KMS-11 (cell line): Measurements from ENCODE around the gene ADGRF4.

ENCODE experiments used
- H2AFZ ChIP-seq: fragments of 200-600 bp; sonication (generic); 2 replicates; pipeline ENCODE4 v1.6.1; 2016; ENCODE audit warnings: antibody characterized with exemption, mixed run types, low read depth
- H3K27ac ChIP-seq: fragments of 200-600 bp; sonication (generic); 2 replicates; pipeline ENCODE4 v1.6.1; 2016; ENCODE audit warnings: mild to moderate bottlenecking, mixed run types
- H3K27me3 ChIP-seq: fragments of 200-600 bp; sonication (generic); 2 replicates; pipeline ENCODE4 v1.6.1; 2017; ENCODE audit warnings: mild to moderate bottlenecking, low read depth, mixed run types, moderate library complexity; ENCODE audit not compliant: insufficient read depth
- H3K36me3 ChIP-seq: fragments of 200-600 bp; sonication (generic); 2 replicates; pipeline ENCODE4 v1.6.1; 2017; ENCODE audit warnings: mild to moderate bottlenecking, mixed run types; ENCODE audit not compliant: insufficient read depth
- H3K4me1 ChIP-seq: fragments of 200-600 bp; sonication (generic); 2 replicates; pipeline ENCODE4 v1.6.1; 2016; ENCODE audit warnings: mild to moderate bottlenecking, low read depth, mixed run types; ENCODE audit not compliant: poor library complexity, severe bottlenecking
- H3K4me2 ChIP-seq: fragments of 200-600 bp; sonication (generic); 2 replicates; pipeline ENCODE4 v1.7.0; 2016; ENCODE audit warnings: mild to moderate bottlenecking, mixed run types
- H3K4me3 ChIP-seq: fragments of 200-600 bp; sonication (generic); IDR thresholded peaks from 2 replicates; pipeline ENCODE4 v1.6.1; 2017; ENCODE audit warnings: low read depth, low read length, mixed read lengths; ENCODE audit not compliant: insufficient read depth
- H3K79me2 ChIP-seq: fragments of 200-600 bp; sonication (generic); 2 replicates; pipeline ENCODE4 v1.6.1; 2016; ENCODE audit warnings: low read depth, mixed run types; ENCODE audit not compliant: insufficient read depth
- H3K9ac ChIP-seq: fragments of 200-600 bp; sonication (generic); 2 replicates; pipeline ENCODE4 v1.6.1; 2016; ENCODE audit warnings: mild to moderate bottlenecking, mixed run types
- H4K20me1 ChIP-seq: fragments of 200-600 bp; sonication (generic); 2 replicates; pipeline ENCODE4 v1.6.1; 2016; ENCODE audit warnings: mild to moderate bottlenecking, mixed run types; ENCODE audit not compliant: insufficient read depth
- CTCF ChIP-seq: fragments of 200-600 bp; sonication (generic); conservative IDR thresholded peaks from 2 replicates; pipeline ENCODE4 v1.6.1; 2017; ENCODE audit warnings: low read depth, mild to moderate bottlenecking, antibody characterized with exemption, low read length, moderate library complexity, mixed read lengths

Gene ADGRF4

GRCh38 chr6:47762502-47762901 is 64.1 kb downstream of the ADGRF4 start:
- Histone ChIP-seq H3K4me2 (no peak overlapping the region), H3K36me3 (no peaks in the 10 kb centered on the region), H3K79me2 (no peaks in the 10 kb centered on the region), H3K27me3 (no peaks in the 10 kb centered on the region), H3K27ac (no peak overlapping the region), H3K4me3 (no peak overlapping the region), H3K4me1 (no peaks in the 10 kb centered on the region), H2AFZ (no peak overlapping the region), H4K20me1 (no peaks in the 10 kb centered on the region), H3K9ac (no peak overlapping the region)
- TF ChIP-seq CTCF = no peak

- no peak for TF ChIP-seq CTCF
- Histone ChIP-seq H3K9ac (no peak overlapping the region), H3K27me3 (no peaks in the 10 kb centered on the region), H4K20me1 (no peaks in the 10 kb centered on the region), H2AFZ (no peak overlapping the region), H3K36me3 (no peaks in the 10 kb centered on the region), H3K4me3 (no peak overlapping the region), H3K4me2 (no peak overlapping the region), H3K79me2 (no peaks in the 10 kb centered on the region), H3K4me1 (no peaks in the 10 kb centered on the region), H3K27ac (no peak overlapping the region)
Measured at GRCh38 chr6:47766445-47766844, 68.1 kb downstream of the ADGRF4 start.

GRCh38 chr6:47767102-47767501 is 68.7 kb downstream of the ADGRF4 start:
- no peaks in the 10 kb centered on the region for H3K36me3 ChIP-seq
- no peaks in the 10 kb centered on the region for H3K27me3 ChIP-seq
- no peaks in the 10 kb centered on the region for H3K4me1 ChIP-seq
- TF ChIP-seq CTCF = no peak
- no peak overlapping the region for H3K9ac ChIP-seq
- no peaks in the 10 kb centered on the region for H3K79me2 ChIP-seq
- no peak overlapping the region for H3K27ac ChIP-seq
- H3K4me2 ChIP-seq = no peak overlapping the region
- no peak overlapping the region for H3K4me3 ChIP-seq
- no peak overlapping the region for H2AFZ ChIP-seq
- no peaks in the 10 kb centered on the region for H4K20me1 ChIP-seq

- Histone ChIP-seq H3K4me1 (no peaks in the 10 kb centered on the region), H2AFZ (no peak overlapping the region), H3K4me2 (no peak overlapping the region), H3K79me2 (no peaks in the 10 kb centered on the region), H3K27me3 (no peaks in the 10 kb centered on the region), H4K20me1 (no peaks in the 10 kb centered on the region), H3K36me3 (no peaks in the 10 kb centered on the region), H3K4me3 (no peak overlapping the region), H3K9ac (no peak overlapping the region), H3K27ac (no peak overlapping the region)
- TF ChIP-seq CTCF = no peak
Measured at GRCh38 chr6:47769982-47770381, 71.6 kb downstream of the ADGRF4 start.
